ENCODE data around the gene PRCD. TPM values are rescaled to one million over a fixed set of nuclear protein-coding genes. Genes with fewer than 3 reads are reported as not detected.
A peak's percentile ranks its signal among the peaks of the same experiment; 100 is the strongest.

The PRCD gene
- polyA plus RNA-seq, 1 donor (not counting 4 experiments of a cell fraction or from before 2014, with no cell fraction given), result 1.2 TPM

- Histone ChIP-seq H3K9me1 (ENCODE audit: control insufficient read depth, extremely low read depth, insufficient read depth, low read length) (no peaks in the 10 kb centered on the region), H3K27ac (ENCODE audit: control insufficient read depth, insufficient read depth, low read length) (no peak overlapping the region), H3K9me3 (ENCODE audit: control insufficient read depth, low read depth, low read length) (no peaks in the 10 kb centered on the region), H3K36me3 (ENCODE audit: control insufficient read depth in 2 of 2, extremely low read depth in 1 of 2, insufficient read depth in 2 of 2, low read length in 2 of 2) (no peaks in the 10 kb centered on the region), H3K4me1 (ENCODE audit: control insufficient read depth, extremely low read depth, insufficient read depth, low read length) (peaks cover 48% of the 10 kb centered on the region), H4K20me1 (ENCODE audit: control insufficient read depth, extremely low read depth, insufficient read depth, low read length) (no peaks in the 10 kb centered on the region), H2AFZ (ENCODE audit: control insufficient read depth, low read length) (peak overlapping the region; percentile 75), H3K4me3 (ENCODE audit: control insufficient read depth in 2 of 3, extremely low read depth in 1 of 3, insufficient read depth in 2 of 3, low read depth in 1 of 3, low read length in 3 of 3) (no peak overlapping the region), H3K4me2 (ENCODE audit: control insufficient read depth, extremely low read depth, insufficient read depth, low read depth, low read length) (peak overlapping the region; percentile 5), H3K9ac (ENCODE audit: control insufficient read depth, extremely low read depth, insufficient read depth, low read length) (peak overlapping the region; percentile 75), H3K27me3 (ENCODE audit: control insufficient read depth, extremely low read depth, insufficient read depth, low read length) (no peaks in the 10 kb centered on the region), H3K79me2 (ENCODE audit: control insufficient read depth, insufficient read depth, low read length) (no peaks in the 10 kb centered on the region)
- TF ChIP-seq EZH2 (IDR thresholded peaks at IDR 0.05; ENCODE audit: low read length) (no peak), CTCF (optimal IDR thresholded peaks at IDR 0.05 in 1 of 3, IDR thresholded peaks at IDR 0.05 in 1 of 3, conservative IDR thresholded peaks at IDR 0.05 in 1 of 3; ENCODE audit: extremely low read depth in 1 of 3, insufficient read depth in 2 of 3, low read length in 3 of 3) (peak in 1 of 3 experiments; percentile 38)
- FAIRE-seq (no peak), DNase-seq (ENCODE audit: low read depth, low spot score) (no peak)
- dilution Hi-C loops (cut with MboI; ENCODE audit: extremely low pct_ligation_motif_present, low sequenced_read_pairs), result no loop called here
Measured at GRCh38 chr17:76528528-76529223, 11.2 kb upstream of the PRCD start.

GRCh38 chr17:76529224-76530094 is 10.4 kb upstream of the PRCD start:
- FAIRE-seq (no peak), DNase-seq (ENCODE audit: low read depth, low spot score) (no peak)
- Histone ChIP-seq H4K20me1 (ENCODE audit: control insufficient read depth, extremely low read depth, insufficient read depth, low read length) (no peaks in the 10 kb centered on the region), H3K36me3 (ENCODE audit: control insufficient read depth in 2 of 2, extremely low read depth in 1 of 2, insufficient read depth in 2 of 2, low read length in 2 of 2) (no peaks in the 10 kb centered on the region), H3K9me3 (ENCODE audit: control insufficient read depth, low read depth, low read length) (no peaks in the 10 kb centered on the region), H3K4me2 (ENCODE audit: control insufficient read depth, extremely low read depth, insufficient read depth, low read depth, low read length) (peak overlapping the region; percentile 5), H3K79me2 (ENCODE audit: control insufficient read depth, insufficient read depth, low read length) (no peaks in the 10 kb centered on the region), H3K9ac (ENCODE audit: control insufficient read depth, extremely low read depth, insufficient read depth, low read length) (peak overlapping the region; percentile 75), H3K27ac (ENCODE audit: control insufficient read depth, insufficient read depth, low read length) (peak overlapping the region; percentile 54), H3K27me3 (ENCODE audit: control insufficient read depth, extremely low read depth, insufficient read depth, low read length) (no peaks in the 10 kb centered on the region), H3K9me1 (ENCODE audit: control insufficient read depth, extremely low read depth, insufficient read depth, low read length) (no peaks in the 10 kb centered on the region), H2AFZ (ENCODE audit: control insufficient read depth, low read length) (peak overlapping the region; percentile 75), H3K4me1 (ENCODE audit: control insufficient read depth, extremely low read depth, insufficient read depth, low read length) (peaks cover 48% of the 10 kb centered on the region), H3K4me3 (ENCODE audit: control insufficient read depth in 2 of 3, extremely low read depth in 1 of 3, insufficient read depth in 2 of 3, low read depth in 1 of 3, low read length in 3 of 3) (no peak overlapping the region)
- peak in 1 of 3 experiments; percentile 2 for TF ChIP-seq CTCF (optimal IDR thresholded peaks at IDR 0.05 in 1 of 3, IDR thresholded peaks at IDR 0.05 in 1 of 3, conservative IDR thresholded peaks at IDR 0.05 in 1 of 3; ENCODE audit: extremely low read depth in 1 of 3, insufficient read depth in 2 of 3, low read length in 3 of 3)
- no peak for TF ChIP-seq EZH2 (IDR thresholded peaks at IDR 0.05; ENCODE audit: low read length)
- dilution Hi-C loops (cut with MboI; ENCODE audit: extremely low pct_ligation_motif_present, low sequenced_read_pairs), result no loop called here

Measured in keratinocyte (primary cell).